Calu3 (cell line): ENCODE measurements around the gene CGB2. TPM values are rescaled to one million over a fixed set of nuclear protein-coding genes. Genes with fewer than 3 reads are reported as not detected.

Experiments
- BruUV-seq: library from RNA; stranded (reverse); fragments of 400-500 nt; replicated peaks from 2 replicates; lab custom pipeline; 2021; lab: Mats Ljungman, UMichigan
- CTCF ChIA-PET: fragments of 300-600 bp; sonication (Branson Sonifier 250); formaldehyde crosslinking; loops from one replicate; lab custom pipeline; 2022; ENCODE audit warnings: antibody characterized with exemption; lab: Charles Lee
- DNase-seq: peaks from one replicate; pipeline ENCODE4 v3.0.0; 2022
- H3K27ac Mint-ChIP-seq: one replicate; pipeline ENCODE4 v1.8.0; 2022; ENCODE audit warnings: mixed read lengths; ENCODE audit not compliant: unreplicated experiment
- H3K27me3 Mint-ChIP-seq: one replicate; pipeline ENCODE4 v1.8.0; 2022; ENCODE audit warnings: mixed read lengths; ENCODE audit not compliant: unreplicated experiment
- H3K36me3 Mint-ChIP-seq: one replicate; pipeline ENCODE4 v1.8.0; 2022; ENCODE audit warnings: mild to moderate bottlenecking, moderate library complexity, mixed read lengths; ENCODE audit not compliant: insufficient read depth, unreplicated experiment
- H3K4me1 Mint-ChIP-seq: one replicate; pipeline ENCODE4 v1.8.0; 2022; ENCODE audit warnings: mild to moderate bottlenecking, low read depth, mixed read lengths; ENCODE audit not compliant: unreplicated experiment
- H3K4me3 Mint-ChIP-seq: one replicate; pipeline ENCODE4 v1.8.0; 2022; ENCODE audit warnings: mild to moderate bottlenecking, low read depth, moderate library complexity, mixed read lengths; ENCODE audit not compliant: unreplicated experiment
- H3K9me3 Mint-ChIP-seq: one replicate; pipeline ENCODE4 v1.8.0; 2022; ENCODE audit warnings: low read depth, mixed read lengths; ENCODE audit not compliant: unreplicated experiment
- intact Hi-C: fragments of 100-400 bp; cut with micrococcal nuclease; formaldehyde crosslinking; loops from one replicate; pipeline ENCODE4 v1.10.0; 2022; ENCODE audit not compliant: unreplicated experiment
- total RNA-seq: library from RNA; stranded (reverse); gene quantifications from 2 replicates; pipeline ENCODE4 v1.2.3, GENCODE V29; 2022
- TF ChIP-seq, protein P1 (sequence below): fragments of 200-600 bp; IDR thresholded peaks from one replicate; pipeline ENCODE4 v1.8.0; 2022; ENCODE audit warnings: antibody characterized with exemption; ENCODE audit not compliant: unreplicated experiment

Gene CGB2
- total RNA-seq, 1 experiment from 2014 or later = 0.52 TPM

DNA sequence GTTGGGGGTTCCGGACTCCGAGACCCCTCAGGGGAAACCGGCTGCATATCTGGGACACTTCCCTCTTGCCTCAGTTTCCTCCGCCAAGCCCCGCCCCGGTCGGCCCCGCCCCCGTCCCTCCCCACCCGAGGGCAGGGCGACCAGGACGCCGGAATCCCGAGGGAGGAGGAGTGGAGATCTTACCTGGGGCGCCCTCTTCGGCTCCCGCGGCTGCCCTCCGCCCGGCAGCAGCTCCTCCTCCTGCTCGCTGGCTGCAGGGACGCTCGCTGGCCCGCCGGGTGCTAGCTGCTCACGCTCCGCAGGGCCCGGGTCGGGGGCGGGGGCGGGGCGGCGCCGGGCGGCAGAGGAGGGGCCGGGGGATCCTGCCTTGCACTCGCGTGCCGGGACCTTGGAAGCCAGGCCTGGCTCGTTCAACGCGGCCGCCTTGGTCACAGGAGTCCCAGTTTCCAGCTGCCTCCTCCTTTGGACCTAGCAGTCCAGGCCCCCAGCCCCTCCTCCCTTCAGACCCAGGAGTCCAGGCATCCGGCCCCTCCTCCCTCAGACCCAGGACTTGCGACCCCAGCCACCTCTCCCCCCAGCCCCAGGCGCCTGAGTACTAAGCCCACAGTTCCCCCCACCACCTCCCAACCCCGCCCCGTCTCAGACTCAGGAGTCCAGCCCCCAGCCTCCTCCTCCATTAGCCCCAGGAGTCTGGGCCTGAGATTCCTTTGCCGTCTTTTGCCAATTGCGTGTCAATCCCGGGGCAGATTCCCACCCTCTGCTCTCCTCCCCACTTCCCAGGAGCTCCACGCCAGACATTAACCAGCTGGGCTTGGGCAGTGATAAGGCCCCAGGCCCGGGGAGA, 33.3 kb downstream of the CGB2 start, which contains the start of gene NTF4:
TSS of gene NTF4 (minus strand) at position 51 of the 844 bp plus-strand sequence. CDS start 2,821 bp downstream, outside the sequence.
- intact Hi-C loops = no loop called here
- Mint-ChIP-seq H3K27ac (no peak within 1 kb of the TSS), H3K36me3 (peaks cover 16% of the 10 kb centered on the region), H3K4me3 (peak within 1 kb of the TSS; percentile 29), H3K4me1 (peaks cover 9% of the 10 kb centered on the region), H3K9me3 (peaks cover 3% of the 10 kb centered on the region), H3K27me3 (peaks cover 51% of the 10 kb centered on the region)
- CTCF ChIA-PET = interaction anchor here (0.6 to 1.8 kb wide), 4 partner anchors 8 to 282 kb away, joined by 3 to 10 read pairs (median 8); partner anchors contain the start of genes GYS1 and RUVBL2
- TF ChIP-seq, protein P1, sequence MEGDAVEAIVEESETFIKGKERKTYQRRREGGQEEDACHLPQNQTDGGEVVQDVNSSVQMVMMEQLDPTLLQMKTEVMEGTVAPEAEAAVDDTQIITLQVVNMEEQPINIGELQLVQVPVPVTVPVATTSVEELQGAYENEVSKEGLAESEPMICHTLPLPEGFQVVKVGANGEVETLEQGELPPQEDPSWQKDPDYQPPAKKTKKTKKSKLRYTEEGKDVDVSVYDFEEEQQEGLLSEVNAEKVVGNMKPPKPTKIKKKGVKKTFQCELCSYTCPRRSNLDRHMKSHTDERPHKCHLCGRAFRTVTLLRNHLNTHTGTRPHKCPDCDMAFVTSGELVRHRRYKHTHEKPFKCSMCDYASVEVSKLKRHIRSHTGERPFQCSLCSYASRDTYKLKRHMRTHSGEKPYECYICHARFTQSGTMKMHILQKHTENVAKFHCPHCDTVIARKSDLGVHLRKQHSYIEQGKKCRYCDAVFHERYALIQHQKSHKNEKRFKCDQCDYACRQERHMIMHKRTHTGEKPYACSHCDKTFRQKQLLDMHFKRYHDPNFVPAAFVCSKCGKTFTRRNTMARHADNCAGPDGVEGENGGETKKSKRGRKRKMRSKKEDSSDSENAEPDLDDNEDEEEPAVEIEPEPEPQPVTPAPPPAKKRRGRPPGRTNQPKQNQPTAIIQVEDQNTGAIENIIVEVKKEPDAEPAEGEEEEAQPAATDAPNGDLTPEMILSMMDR = no peak
- DNase-seq = peak; percentile 66
- BruUV-seq = no TSS peak

DNA sequence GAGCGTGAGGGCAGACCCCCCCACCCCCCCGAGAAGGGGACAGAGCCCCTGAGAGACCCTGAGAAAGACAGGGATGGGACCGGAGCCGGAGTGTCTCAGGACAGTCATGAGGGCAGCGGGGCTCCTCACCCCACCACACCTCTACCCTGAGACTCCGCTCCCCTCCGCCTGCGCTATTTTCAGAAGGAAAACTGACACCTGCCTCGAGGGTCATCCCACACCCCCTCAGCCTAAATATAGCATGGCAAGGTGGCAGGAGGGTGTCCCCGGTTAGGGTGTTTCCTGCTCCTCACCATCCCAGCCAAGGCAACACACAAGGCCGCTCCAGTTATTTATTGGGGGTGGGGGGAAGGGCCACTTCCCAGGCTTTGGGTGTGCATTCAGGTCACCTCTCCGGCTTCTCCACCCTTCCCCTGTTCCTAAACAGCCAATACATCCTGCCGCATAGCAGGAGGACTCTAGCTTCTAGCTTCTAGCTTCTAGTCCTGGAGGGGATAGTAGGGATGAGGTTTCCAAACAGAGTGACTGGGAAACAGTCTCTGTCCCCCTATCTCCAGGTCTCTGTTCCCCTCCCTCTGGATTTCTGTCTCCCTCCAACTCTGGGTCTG, 34.3 kb downstream of the CGB2 start:
- CTCF ChIA-PET = interaction anchor here (0.5 to 1.8 kb wide), 3 partner anchors 7 to 417 kb away, joined by 4 to 10 read pairs (median 5); no protein-coding TSS in a partner anchor
- intact Hi-C loops = no loop called here
- Mint-ChIP-seq H3K9me3 (peaks cover 7% of the 10 kb centered on the region), H3K27me3 (peaks cover 60% of the 10 kb centered on the region), H3K27ac (no peak overlapping the region), H3K4me1 (peaks cover 2% of the 10 kb centered on the region), H3K4me3 (no peak overlapping the region), H3K36me3 (peaks cover 11% of the 10 kb centered on the region)
- BruUV-seq = no TSS peak
- TF ChIP-seq, protein P1 = no peak
- no peak for DNase-seq

DNA sequence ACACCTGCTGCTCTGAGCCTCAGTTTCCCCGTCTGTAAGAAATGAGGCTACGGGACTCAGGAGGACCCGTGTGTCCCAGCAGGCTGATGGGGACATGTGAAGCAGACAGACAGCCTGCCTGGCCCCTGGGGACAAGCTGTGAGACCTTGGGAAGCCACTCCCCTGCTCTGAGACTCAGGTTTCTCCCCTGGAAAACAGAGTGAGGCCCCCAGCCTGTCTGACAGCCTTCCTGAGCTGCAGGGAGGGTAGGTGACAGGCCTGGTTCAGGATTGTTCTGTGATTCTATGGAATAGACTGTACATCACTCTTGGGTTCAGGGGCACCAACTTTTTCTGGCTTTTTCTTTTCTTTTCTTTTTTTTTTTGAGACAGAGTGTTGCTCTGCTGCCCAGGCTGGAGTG, 35.9 kb downstream of the CGB2 start:
- peaks cover 7% of the 10 kb centered on the region for H3K9me3 Mint-ChIP-seq
- peaks cover 65% of the 10 kb centered on the region for H3K27me3 Mint-ChIP-seq
- H3K36me3 Mint-ChIP-seq = peaks cover 10% of the 10 kb centered on the region
- BruUV-seq = no TSS peak
- TF ChIP-seq, protein P1 = no peak
- no peak for DNase-seq
- intact Hi-C loops = no loop called here
- no peak overlapping the region for H3K4me3 Mint-ChIP-seq
- no peaks in the 10 kb centered on the region for H3K4me1 Mint-ChIP-seq
- H3K27ac Mint-ChIP-seq = no peak overlapping the region
- CTCF ChIA-PET = no interaction called here

DNA sequence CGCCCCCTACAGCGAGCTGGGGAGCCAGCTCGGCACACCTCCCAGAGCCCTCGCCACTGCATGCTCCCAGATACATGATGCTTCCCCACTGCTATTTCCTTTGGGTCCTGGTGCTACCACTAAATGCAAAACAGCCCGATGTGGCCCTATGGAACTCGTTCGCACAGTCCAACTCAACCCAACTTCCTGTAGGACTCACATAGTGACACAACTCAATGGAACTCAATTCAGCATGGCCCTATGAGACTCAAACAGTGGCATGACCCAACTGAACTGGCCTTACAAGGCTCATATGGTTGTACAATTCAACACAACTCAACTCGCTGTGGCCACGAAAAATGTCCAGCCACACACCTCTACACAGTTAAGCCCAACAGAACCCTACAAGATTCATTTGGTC, 37.3 kb downstream of the CGB2 start:
- Mint-ChIP-seq H3K4me1 (peaks cover 14% of the 10 kb centered on the region), H3K4me3 (no peak overlapping the region), H3K36me3 (peaks cover 22% of the 10 kb centered on the region), H3K27ac (no peak overlapping the region), H3K9me3 (peaks cover 7% of the 10 kb centered on the region), H3K27me3 (peaks cover 80% of the 10 kb centered on the region)
- BruUV-seq = no TSS peak
- no peak for DNase-seq
- intact Hi-C loops = no loop called here
- CTCF ChIA-PET = interaction anchor here (0.6 kb wide), 1 partner anchor 188 kb away, joined by 6 read pairs; no protein-coding TSS in a partner anchor
- TF ChIP-seq, protein P1 = no peak
